Cardiac fibroblast (primary cell): ENCODE measurements around the gene DDIT4.

ENCODE experiments used
- DNase-seq, 2 donors: peaks; one replicate each; pipeline versions ENCODE4 v3.0.0 to v3.0.0-alpha.2; 2010; ENCODE audit warnings: low read depth in 2 of 2
- H3K4me3 ChIP-seq, 2 donors: replicated peaks in 1 of 2; 1 replicate in 1 of 2; 2 replicates in 1 of 2; pipeline ENCODE4 v1.5.1; 2011; ENCODE audit warnings: low read depth in 2 of 2, low read length in 2 of 2, mild to moderate bottlenecking in 2 of 2, moderate library complexity in 1 of 2
- TF ChIP-seq, protein P1 (sequence below): IDR thresholded peaks from one replicate; pipeline ENCODE4 v1.5.1; 2011; ENCODE audit warnings: low read depth, mild to moderate bottlenecking, low read length, inconsistent platforms

DDIT4 gene

DNA sequence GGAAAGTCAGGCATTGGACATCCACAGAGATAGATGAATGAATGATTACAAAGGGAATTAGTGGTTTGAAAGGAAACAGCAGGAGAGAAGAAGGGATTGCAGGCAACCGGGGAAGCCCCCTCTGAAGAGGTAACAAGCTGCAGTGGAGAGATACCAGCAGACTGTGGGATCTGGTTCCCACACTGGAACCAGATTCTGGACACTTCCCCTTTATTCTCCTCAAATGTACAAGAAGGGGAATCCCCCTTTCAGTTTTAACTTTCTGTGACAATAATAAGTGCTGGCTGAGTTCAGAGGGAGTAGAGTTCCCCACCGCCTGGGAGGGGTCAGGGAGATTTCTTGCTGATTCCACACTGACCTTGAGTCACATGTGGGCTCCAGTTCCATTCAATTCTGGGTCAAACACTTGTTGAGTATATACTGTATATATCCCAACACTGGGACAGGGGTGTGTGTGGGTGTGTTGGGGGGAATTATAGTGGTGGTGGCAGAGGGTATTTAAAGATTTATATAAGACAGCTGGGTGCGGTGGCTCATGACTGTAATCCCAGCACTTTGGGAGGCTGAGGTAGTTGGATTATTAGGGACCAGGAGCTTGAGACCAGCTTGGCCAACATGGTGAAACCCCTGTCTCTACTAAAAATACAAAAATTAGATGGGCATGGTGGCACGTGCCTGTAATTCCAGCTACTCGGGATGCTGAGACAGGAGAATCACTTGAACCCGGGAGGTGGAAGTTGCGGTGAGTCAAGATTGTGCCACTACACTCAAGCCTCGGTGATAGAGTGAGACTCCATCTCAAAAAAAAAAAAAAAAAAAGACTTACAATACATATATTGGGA lies 16.5 kb upstream of the DDIT4 start:
- peak; percentile 20 to 44 for DNase-seq
- TF ChIP-seq, protein P1, sequence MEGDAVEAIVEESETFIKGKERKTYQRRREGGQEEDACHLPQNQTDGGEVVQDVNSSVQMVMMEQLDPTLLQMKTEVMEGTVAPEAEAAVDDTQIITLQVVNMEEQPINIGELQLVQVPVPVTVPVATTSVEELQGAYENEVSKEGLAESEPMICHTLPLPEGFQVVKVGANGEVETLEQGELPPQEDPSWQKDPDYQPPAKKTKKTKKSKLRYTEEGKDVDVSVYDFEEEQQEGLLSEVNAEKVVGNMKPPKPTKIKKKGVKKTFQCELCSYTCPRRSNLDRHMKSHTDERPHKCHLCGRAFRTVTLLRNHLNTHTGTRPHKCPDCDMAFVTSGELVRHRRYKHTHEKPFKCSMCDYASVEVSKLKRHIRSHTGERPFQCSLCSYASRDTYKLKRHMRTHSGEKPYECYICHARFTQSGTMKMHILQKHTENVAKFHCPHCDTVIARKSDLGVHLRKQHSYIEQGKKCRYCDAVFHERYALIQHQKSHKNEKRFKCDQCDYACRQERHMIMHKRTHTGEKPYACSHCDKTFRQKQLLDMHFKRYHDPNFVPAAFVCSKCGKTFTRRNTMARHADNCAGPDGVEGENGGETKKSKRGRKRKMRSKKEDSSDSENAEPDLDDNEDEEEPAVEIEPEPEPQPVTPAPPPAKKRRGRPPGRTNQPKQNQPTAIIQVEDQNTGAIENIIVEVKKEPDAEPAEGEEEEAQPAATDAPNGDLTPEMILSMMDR: no peak
- no peak overlapping the region for H3K4me3 ChIP-seq

DNA sequence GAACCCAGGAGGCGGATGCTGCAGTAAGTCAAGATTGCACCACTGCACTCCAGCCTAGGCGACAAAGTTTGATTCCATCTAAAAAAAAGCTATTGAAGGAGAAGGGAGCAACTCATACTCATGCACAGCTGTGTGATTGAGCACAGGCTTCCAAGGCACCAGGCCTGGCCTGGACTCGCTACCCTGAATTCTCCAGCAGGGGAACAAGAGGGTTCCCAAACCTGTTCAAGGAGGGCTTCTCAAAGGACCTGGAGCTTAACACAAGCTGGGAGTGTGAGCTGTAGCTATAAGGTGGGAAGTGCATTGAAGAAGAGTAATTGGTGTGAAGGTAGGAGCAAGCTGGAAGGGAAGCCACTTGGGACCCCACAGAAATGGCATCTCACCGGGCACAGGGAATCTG lies 15.1 kb upstream of the DDIT4 start:
- TF ChIP-seq, protein P1: no peak
- no peak overlapping the region for H3K4me3 ChIP-seq
- DNase-seq: no peak

DNA sequence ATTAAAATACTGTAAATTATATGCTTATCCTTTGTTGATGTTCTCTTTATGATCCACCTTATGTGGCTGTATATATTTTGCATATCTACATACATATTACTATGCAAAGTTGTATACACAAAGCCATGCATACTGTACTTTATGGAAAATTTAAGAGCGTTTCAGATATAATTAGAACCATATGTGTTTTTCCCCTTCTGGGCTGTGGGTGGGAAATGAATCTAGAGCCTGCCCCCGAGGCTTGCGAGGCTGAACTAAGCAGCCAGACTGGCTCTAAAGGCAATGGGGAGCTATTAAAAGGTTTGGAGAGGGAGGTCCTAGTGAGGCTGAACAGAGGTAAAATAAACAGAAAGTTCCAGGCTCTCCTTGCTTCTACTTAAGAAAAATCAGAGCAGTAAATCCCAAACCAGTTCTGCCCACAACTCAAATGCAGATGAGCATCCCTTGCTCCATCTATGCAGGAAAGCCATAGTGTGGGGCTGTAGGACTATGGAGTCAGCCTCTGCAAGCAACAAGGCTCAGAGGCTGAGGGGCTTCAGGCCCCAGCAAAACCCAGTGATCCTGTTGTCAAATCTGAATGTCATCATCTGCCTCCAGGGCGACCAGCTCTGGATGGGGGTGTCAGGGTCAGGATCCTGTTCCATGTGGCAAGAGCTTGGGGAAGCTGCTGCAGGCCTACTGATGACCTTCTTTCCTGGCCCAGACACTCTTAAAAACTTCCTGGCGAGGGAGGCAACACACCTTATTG lies 14.1 kb upstream of the DDIT4 start:
- peak; percentile 74 to 83 for DNase-seq
- TF ChIP-seq, protein P1: no peak
- H3K4me3 ChIP-seq: no peak overlapping the region

DNA sequence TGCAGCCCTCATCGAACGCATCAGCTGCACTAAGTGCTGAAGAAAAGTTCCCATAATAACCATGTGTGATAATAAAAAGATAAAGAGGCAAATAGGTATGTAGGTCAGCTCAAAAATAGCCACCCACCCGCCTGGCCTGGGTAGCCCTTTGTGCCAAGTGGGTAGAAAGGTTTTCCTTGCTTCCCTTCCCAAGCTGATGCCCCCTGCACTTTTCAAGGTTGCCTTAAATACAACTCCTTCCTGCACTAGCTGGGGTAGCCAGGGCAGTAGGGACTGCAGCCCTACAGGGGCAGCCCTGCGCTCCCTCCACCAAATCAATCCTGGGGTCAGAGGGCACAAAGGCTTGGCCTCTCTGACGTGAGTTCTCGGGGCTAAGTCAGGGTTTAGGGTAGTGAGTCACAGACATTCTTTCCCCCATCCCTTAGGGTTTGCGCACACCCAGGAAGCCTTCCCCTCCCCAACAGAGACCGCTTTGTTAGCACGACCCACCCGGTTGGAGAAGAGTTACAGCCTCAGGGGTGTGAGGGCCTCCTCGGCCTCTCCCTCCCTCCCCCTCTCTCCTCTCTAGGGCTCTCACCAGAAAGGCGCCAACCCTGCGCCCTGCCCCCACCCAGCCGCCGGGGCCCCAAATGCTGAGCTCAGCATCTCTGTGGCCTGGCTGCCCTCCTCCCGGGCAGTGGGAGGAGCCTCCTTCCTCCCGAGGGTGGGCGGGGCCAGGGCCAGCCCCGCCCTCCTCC lies 13.3 kb upstream of the DDIT4 start:
- peak overlapping the region in 1 of 2 donors; percentile 41 for H3K4me3 ChIP-seq
- DNase-seq: peak; percentile 92
- TF ChIP-seq, protein P1: no peak

DNA sequence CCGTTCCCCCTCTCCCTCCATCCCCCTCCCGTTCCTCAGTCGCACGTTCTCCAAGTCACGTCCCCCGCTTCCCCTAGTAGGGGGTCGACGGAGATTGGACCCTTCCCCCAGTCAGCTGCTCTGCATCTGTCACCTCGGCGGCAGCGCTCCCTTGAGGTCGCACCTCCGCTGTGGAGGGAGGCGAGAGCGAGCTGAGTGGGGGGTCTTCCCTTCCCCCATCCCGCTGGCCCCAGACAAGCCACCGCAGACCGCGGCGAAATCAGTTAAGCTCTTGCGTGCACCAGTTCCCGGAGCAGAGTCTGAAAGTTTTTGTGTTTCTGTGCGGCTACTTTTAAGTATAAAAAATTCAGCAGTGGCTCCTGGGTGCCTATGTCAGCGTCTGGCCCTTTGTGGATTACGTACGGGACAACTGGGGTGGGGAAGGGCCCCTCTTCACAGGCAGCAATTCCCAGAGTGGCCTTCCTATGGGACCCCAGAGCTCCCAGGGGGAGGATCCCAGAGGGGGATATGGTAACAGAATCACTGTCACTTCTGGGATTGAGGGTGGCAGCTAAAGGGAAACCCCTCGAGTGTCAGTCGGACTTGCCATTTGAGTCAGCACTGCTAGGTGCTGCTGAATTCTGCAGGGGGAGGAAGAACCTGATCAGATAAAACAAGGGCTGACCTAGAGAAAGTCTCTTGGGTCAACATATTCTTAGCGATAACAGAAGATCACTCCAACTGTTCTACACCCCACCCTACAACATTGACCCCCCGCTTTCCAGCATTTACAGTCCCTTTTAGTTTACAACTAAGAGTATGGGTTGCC lies 12.5 kb upstream of the DDIT4 start:
- DNase-seq: peak; percentile 60 to 81
- peak overlapping the region; percentile 41 to 42 for H3K4me3 ChIP-seq
- TF ChIP-seq, protein P1: no peak
